K562 (cell line): ENCODE results near the gene IL1B. TPM values are rescaled to one million over a fixed set of nuclear protein-coding genes. Genes with fewer than 3 reads are reported as not detected.

Experiments used
- CHD1 ChIP-seq: fragments of 200-600 bp; sonication (generic); IDR thresholded peaks from one replicate; pipeline ENCODE4 v1.6.1; 2012; ENCODE audit warnings: mild to moderate bottlenecking, moderate library complexity, low read length, inconsistent platforms
- E2F3 ChIP-seq: fragments of 250-450 bp; sonication (Bioruptor Pico); IDR thresholded peaks from 2 replicates; pipeline ENCODE4 v1.4.0; 2020; ENCODE audit warnings: mild to moderate bottlenecking
- ELF2 ChIP-seq: fragments of 250-450 bp; sonication (Bioruptor Pico); IDR thresholded peaks from 2 replicates; pipeline ENCODE4 v1.5.0; 2021; ENCODE audit warnings: mild to moderate bottlenecking
- ESRRA ChIP-seq: fragments of 450-650 bp; IDR thresholded peaks from 2 replicates; pipeline ENCODE4 v1.6.1; 2014; ENCODE audit warnings: low read depth, mild to moderate bottlenecking, moderate library complexity, borderline replicate concordance
- RBM39 ChIP-seq: fragments of 200-400 bp; formaldehyde crosslinking; optimal IDR thresholded peaks from 2 replicates; pipeline ENCODE3; 2018; ENCODE audit warnings: low read depth, low read length
- ZNF197 ChIP-seq: fragments of 200-800 bp; sonication (Bioruptor generic); IDR thresholded peaks from 2 replicates; pipeline ENCODE4 v1.6.1; 2016; ENCODE audit warnings: low read depth, missing genetic modification characterization, missing compliant biosample characterization
- ZNF354B ChIP-seq: fragments of 250-450 bp; sonication (Bioruptor Pico); IDR thresholded peaks from 2 replicates; pipeline ENCODE4 v1.4.0; 2020
- polyA plus RNA-seq, 8 experiments: library from polyadenylated mRNA; depleted of rRNA in 4 of 8; stranded (reverse) in 5 of 8; unstranded in 3 of 8; fragments of >200 nt; fragmentation: Nextera tagmentation in 2 of 8; fragmentation: Illumina TruSeq in 1 of 8; extraction: Ambion mirVana in 2 of 8; extraction: Trizol in 1 of 8; gene quantifications; 2 replicates each; pipeline versions ENCODE4 v1.2.1 to v1.2.3, GENCODE V29; 2011 to 2014; ENCODE audit warnings: inconsistent platforms in 1 of 8, missing spikeins in 1 of 8
- total RNA-seq, 7 experiments: library from RNA; depleted of rRNA in 6 of 7; stranded (reverse); fragments of >200 nt in 6 of 7; fragmentation: Illumina TruSeq in 2 of 7; extraction: Trizol in 2 of 7; gene quantifications; 2 replicates each; pipeline versions ENCODE4 v1.2.1 to v1.2.3, GENCODE V29; 2011 to 2021; ENCODE audit warnings: low replicate concordance in 1 of 7
- TF ChIP-seq, protein P1 (sequence below), 2 experiments: fragments of 450-650 bp; IDR thresholded peaks; 2 replicates each; pipeline ENCODE4 v1.6.1; 2016; ENCODE audit warnings: mild to moderate bottlenecking in 2 of 2, borderline replicate concordance in 1 of 2, low read depth in 1 of 2, moderate library complexity in 1 of 2
- TF ChIP-seq, protein P2 (sequence below): conservative IDR thresholded peaks from 2 replicates; pipeline ENCODE4 v1.6.1; 2011; ENCODE audit warnings: low read depth, mild to moderate bottlenecking, low read length; ENCODE audit not compliant: control insufficient read depth
- TF ChIP-seq, protein P3 (sequence below): fragments of 450-650 bp; IDR thresholded peaks from 2 replicates; pipeline ENCODE4 v1.6.1; 2016; ENCODE audit warnings: missing biosample characterization, missing genetic modification characterization
- TF ChIP-seq, protein P4 (sequence below): fragments of 450-650 bp; formaldehyde crosslinking; IDR thresholded peaks from 2 replicates; pipeline ENCODE4 v1.4.0; 2020; ENCODE audit warnings: mild to moderate bottlenecking
- TF ChIP-seq, protein P5 (sequence below): fragments of 250-450 bp; sonication (Bioruptor Pico); IDR thresholded peaks from 2 replicates; pipeline ENCODE4 v1.5.0; 2021; ENCODE audit warnings: mild to moderate bottlenecking, moderate library complexity

IL1B gene
- total and polyA plus RNA-seq, 9 of the 15 experiments (the other 6 are each of a cell fraction or from before 2014, with no cell fraction given): 0.29 TPM; not detected in 8

DNA sequence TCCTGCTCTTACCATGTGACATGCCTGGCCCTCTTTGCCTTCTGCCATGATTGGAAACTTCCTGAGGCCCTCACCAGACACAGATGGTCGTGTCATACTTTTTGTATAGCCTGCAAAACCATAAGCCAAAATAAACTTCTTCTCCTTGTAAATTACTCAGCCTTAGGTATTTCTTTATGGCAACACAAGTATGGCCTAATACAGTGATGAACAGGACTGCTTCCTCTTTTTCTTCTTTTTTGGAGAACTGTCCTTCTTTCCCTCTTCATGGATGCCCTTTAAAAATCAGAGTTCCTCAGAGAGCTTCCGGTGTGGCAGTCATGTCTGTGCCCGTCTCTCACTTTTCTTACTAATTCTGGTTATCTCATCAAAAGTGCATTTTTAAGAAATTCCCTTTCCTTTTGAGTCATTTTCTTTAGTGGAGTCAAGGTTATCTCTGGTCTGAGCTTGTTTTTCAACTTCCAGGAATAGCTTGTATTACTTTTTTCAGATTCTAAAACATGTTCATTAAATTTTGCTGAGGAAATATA is 43.1 kb downstream of the IL1B start (continued):
- TF ChIP-seq, protein P1, sequence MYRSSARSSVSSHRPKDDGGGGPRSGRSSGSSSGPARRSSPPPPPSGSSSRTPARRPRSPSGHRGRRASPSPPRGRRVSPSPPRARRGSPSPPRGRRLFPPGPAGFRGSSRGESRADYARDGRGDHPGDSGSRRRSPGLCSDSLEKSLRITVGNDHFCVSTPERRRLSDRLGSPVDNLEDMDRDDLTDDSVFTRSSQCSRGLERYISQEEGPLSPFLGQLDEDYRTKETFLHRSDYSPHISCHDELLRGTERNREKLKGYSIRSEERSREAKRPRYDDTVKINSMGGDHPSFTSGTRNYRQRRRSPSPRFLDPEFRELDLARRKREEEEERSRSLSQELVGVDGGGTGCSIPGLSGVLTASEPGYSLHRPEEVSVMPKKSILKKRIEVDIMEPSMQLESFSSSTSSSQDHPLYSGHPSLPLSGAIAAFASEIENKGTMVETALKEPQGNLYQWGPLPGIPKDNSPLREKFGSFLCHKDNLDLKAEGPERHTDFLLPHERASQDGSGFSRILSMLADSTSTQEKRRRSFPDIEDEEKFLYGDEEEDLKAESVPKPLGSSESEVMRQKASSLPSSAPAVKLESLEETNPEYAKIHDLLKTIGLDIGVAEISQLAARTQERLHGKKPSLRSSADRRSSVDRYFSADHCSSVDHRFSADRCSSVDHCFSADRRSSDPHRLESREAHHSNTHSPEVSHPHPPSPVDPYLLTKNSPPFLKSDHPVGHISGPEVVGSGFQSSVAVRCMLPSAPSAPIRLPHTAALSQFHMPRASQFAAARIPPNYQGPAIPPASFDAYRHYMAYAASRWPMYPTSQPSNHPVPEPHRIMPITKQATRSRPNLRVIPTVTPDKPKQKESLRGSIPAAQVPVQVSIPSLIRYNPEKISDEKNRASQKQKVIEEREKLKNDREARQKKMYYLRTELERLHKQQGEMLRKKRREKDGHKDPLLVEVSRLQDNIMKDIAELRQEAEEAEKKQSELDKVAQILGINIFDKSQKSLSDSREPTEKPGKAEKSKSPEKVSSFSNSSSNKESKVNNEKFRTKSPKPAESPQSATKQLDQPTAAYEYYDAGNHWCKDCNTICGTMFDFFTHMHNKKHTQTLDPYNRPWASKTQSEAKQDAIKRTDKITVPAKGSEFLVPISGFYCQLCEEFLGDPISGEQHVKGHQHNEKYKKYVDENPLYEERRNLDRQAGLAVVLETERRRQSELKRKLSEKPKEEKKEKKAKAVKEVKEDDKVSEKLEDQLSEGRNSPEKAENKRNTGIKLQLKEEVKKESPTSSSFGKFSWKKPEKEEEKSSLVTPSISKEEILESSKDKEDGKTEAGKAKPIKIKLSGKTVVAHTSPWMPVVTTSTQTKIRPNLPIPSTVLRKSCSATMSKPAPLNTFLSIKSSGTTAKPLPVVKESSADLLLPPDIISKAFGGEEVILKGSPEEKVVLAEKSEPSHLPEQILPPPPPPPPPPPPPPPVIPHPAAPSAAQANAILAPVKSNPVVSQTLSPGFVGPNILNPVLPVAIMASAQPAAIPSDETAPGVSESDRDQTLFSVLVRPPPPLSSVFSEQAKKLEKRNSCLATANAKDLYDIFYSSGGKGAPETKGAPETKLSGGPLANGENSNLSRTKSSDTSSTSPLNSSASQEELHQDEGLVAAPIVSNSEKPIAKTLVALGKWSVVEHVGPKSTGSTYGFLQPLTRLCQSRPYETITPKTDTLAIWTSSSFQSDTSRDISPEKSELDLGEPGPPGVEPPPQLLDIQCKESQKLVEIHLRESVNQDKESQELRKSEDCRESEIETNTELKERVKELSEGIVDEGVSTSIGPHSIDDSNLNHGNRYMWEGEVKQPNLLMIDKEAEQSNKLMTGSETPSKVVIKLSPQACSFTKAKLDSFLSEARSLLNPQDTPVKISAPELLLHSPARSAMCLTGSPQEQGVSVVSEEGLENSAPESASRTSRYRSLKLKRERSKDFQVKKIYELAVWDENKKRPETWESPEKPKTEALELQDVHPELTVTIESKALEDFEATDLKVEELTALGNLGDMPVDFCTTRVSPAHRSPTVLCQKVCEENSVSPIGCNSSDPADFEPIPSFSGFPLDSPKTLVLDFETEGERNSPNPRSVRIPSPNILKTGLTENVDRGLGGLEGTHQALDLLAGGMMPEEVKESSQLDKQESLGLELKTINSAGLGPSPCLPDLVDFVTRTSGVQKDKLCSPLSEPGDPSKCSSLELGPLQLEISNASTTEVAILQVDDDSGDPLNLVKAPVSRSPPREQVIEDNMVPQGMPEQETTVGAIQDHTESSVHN (IDR thresholded peaks at IDR 0.05; ENCODE audit: borderline replicate concordance in 1 of 2, low read depth in 1 of 2): no peak
- TF ChIP-seq E2F3 (CRISPR knock-in tag): peak; percentile 44; the same call in 1 of the 2 replicates
- no peak for TF ChIP-seq ZNF354B (CRISPR knock-in tag)
- TF ChIP-seq, protein P2, sequence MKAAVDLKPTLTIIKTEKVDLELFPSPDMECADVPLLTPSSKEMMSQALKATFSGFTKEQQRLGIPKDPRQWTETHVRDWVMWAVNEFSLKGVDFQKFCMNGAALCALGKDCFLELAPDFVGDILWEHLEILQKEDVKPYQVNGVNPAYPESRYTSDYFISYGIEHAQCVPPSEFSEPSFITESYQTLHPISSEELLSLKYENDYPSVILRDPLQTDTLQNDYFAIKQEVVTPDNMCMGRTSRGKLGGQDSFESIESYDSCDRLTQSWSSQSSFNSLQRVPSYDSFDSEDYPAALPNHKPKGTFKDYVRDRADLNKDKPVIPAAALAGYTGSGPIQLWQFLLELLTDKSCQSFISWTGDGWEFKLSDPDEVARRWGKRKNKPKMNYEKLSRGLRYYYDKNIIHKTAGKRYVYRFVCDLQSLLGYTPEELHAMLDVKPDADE: no peak
- TF ChIP-seq, protein P3, sequence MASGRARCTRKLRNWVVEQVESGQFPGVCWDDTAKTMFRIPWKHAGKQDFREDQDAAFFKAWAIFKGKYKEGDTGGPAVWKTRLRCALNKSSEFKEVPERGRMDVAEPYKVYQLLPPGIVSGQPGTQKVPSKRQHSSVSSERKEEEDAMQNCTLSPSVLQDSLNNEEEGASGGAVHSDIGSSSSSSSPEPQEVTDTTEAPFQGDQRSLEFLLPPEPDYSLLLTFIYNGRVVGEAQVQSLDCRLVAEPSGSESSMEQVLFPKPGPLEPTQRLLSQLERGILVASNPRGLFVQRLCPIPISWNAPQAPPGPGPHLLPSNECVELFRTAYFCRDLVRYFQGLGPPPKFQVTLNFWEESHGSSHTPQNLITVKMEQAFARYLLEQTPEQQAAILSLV (tag): no peak
- TF ChIP-seq CHD1: no peak
- TF ChIP-seq RBM39: no peak
- no peak for TF ChIP-seq ESRRA
- TF ChIP-seq ZNF197 (CRISPR knock-in tag): peak; percentile 41; the same call in 1 of the 2 replicates
- TF ChIP-seq, protein P4, sequence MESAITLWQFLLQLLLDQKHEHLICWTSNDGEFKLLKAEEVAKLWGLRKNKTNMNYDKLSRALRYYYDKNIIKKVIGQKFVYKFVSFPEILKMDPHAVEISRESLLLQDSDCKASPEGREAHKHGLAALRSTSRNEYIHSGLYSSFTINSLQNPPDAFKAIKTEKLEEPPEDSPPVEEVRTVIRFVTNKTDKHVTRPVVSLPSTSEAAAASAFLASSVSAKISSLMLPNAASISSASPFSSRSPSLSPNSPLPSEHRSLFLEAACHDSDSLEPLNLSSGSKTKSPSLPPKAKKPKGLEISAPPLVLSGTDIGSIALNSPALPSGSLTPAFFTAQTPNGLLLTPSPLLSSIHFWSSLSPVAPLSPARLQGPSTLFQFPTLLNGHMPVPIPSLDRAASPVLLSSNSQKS (CRISPR knock-in tag): no peak
- TF ChIP-seq, protein P5, sequence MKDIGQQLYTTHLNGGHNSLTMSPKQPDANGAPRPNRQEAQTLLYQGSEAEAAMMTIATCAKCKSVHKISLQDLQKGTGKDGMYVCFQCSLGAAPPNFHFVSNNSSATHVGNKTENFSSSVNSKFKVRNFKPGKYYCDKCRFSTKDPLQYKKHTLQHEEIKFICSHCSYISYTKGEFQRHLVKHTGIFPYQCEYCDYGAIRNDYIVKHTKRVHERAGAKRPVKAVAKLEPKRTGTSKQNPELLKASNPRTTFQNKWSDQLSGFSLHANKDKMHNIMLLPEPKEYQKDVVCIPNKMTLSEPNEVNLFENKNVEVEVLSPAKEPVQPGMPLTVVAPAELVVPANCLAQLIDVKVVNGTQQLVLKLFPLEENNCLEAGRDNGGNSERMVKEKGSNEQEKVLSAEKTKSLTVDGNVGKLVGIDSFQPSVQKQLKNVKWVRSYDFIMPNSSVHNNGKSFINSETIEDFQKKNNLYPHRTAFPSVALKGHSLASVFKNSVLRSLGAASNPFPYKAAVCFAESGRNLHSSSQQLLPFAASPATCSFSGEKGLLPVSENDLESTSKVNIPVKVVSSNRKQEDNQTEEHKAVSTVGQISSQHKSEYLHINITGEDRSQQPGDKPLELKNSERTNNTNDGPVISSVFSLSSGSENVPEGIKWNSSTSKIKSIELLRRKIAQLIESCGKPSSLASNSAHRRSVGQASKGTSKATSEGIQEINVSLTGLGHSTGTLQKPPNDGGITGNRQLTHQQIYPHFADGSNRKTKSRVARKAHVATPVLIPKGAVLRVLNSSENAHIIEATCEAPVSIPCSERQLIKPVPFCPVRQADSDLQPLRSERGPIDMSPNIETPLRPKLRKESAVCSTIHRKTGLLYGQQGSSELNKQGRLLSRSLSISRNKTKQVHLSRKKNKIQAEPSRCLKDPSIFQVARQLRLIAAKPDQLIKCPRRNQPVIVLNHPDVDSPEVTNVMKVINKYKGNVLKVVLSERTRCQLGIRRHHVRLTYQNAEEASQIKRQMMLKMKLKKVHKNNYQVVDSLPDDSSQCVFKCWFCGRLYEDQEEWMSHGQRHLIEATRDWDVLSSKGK (CRISPR knock-in tag): no peak
- no peak for TF ChIP-seq ELF2 (CRISPR knock-in tag)
